ENCODE results near the gene GSTO1.

Gene GSTO1

DNA sequence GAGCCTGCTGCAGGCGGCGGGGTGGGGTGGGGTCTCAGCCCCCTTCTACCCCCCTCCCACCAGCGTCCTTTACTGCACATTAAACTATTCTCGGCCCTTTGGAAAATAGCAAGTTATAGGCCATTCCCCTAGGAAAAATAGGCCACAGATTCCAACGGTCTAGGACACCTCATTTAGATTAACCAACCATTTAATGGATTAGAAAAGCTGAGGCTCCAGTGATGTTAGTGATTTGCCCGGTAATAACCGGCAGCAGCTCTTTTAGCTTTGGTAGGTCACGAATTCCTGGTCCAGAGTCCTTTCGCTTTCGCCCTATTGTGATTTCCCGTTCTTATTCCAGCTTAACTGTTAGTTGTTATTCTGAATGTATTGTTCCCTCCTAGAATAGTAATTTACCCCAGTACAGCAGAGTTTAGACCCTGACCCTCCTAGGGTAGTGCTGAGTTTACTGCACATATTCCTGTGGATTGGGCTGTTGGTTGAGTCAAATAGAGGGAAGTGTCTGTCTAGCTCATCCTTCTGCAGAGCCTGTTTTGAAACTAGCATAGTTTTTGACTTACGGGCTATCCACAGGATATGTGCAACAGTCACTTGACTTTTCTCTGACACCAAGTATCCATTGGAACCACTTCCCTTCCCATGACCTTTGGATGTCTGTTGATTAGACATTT, 754 bp downstream of the GSTO1 start:
- H3K4me3 ChIP-seq (ENCODE audit: low read length) = peak overlapping the region; percentile 71
- TF ChIP-seq, protein P1, sequence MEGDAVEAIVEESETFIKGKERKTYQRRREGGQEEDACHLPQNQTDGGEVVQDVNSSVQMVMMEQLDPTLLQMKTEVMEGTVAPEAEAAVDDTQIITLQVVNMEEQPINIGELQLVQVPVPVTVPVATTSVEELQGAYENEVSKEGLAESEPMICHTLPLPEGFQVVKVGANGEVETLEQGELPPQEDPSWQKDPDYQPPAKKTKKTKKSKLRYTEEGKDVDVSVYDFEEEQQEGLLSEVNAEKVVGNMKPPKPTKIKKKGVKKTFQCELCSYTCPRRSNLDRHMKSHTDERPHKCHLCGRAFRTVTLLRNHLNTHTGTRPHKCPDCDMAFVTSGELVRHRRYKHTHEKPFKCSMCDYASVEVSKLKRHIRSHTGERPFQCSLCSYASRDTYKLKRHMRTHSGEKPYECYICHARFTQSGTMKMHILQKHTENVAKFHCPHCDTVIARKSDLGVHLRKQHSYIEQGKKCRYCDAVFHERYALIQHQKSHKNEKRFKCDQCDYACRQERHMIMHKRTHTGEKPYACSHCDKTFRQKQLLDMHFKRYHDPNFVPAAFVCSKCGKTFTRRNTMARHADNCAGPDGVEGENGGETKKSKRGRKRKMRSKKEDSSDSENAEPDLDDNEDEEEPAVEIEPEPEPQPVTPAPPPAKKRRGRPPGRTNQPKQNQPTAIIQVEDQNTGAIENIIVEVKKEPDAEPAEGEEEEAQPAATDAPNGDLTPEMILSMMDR (IDR thresholded peaks at IDR 0.05; ENCODE audit: insufficient read depth, low read depth, low read length, missing control alignments) = no peak
- DNase-seq (ENCODE audit: low read depth) = peak; percentile 75

DNA sequence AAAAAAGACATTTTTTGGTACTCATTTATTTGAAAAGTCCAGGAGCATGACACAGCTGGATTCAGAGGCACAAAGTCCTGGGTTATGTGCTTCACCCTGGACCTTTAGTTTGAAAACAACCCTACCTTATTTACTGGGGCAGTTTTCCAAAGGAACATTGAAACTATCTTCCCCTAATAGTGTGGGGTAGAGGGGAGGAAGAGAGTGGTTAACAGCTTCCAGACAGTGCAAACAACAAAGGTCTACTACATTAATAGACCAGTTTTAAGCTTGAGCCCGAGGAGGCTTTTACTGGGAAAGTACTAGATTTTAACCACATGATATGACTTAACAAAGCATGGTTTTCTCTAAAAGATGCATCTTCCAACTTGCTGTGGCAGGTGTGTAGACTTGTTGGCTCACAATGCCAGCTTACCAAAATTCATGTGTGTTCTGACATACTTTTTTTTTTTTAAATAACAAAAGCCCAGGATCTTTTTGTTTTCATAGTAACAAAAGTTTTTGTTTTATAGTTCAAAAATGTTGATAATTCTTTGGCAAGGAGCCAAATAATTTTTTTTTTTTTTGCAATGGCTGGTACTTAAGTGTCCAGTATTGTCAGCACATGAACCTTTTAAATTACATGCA, 1.8 kb downstream of the GSTO1 start:
- TF ChIP-seq, protein P1 (IDR thresholded peaks at IDR 0.05; ENCODE audit: insufficient read depth, low read depth, low read length, missing control alignments) = no peak
- H3K4me3 ChIP-seq (ENCODE audit: low read length) = peak overlapping the region; percentile 71
- peak; percentile 22 for DNase-seq (ENCODE audit: low read depth)

DNA sequence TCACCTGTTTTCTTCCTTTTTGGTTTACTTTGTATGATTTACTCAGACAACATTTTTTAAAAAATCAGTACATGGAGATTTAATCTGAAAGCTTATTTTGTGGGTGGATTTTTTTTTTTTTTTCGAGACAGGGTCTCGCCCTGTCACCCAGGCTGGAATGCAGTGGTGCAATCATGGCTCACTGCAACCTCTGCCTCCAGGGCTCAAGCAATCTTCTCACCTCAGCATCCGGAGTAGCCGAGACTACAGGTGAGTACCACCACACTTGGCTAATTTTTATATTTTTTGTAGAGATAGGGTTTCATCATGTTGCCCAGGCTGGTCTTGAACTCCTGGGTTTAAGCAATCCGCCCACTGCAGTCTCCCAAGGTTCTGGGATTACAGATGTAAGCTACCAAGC, 2.5 kb downstream of the GSTO1 start:
- H3K4me3 ChIP-seq (ENCODE audit: low read length) = no peak overlapping the region
- TF ChIP-seq, protein P1 (IDR thresholded peaks at IDR 0.05; ENCODE audit: insufficient read depth, low read depth, low read length, missing control alignments) = no peak
- DNase-seq (ENCODE audit: low read depth) = peak; percentile 54

DNA sequence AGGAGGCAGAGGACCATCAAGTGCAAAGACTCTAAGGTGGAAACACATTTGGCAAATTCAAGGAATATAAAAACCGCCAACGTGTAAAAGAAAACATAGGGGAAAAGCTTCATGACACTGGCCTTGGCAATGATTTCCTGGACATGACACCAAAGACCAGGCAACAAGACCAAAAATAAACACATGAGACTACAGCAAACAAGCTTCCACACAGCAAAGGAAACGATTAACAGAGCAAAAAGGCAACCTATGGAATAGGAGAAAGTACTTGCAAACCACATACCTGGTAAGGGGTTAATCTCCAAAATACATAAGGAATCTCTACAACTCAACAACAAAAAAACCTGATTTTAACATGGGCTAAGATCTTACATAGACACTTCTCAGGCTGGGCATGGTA, 3.5 kb downstream of the GSTO1 start:
- TF ChIP-seq, protein P1 (IDR thresholded peaks at IDR 0.05; ENCODE audit: insufficient read depth, low read depth, low read length, missing control alignments) = no peak
- no peak for DNase-seq (ENCODE audit: low read depth)
- no peak overlapping the region for H3K4me3 ChIP-seq (ENCODE audit: low read length)

DNA sequence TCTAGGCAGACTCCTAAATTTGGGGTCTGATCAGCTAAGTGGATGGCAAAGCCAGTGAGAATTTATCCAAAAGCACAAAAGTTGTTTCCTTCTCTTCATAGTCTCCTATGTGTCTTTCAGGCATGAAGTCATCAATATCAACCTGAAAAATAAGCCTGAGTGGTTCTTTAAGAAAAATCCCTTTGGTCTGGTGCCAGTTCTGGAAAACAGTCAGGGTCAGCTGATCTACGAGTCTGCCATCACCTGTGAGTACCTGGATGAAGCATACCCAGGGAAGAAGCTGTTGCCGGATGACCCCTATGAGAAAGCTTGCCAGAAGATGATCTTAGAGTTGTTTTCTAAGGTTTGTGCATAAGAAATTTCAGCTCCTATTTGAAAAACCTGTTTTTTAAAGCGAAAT, 4.8 kb downstream of the GSTO1 start:
- TF ChIP-seq, protein P1 (IDR thresholded peaks at IDR 0.05; ENCODE audit: insufficient read depth, low read depth, low read length, missing control alignments) = no peak
- DNase-seq (ENCODE audit: low read depth) = peak; percentile 80
- H3K4me3 ChIP-seq (ENCODE audit: low read length) = peak overlapping the region; percentile 29

DNA sequence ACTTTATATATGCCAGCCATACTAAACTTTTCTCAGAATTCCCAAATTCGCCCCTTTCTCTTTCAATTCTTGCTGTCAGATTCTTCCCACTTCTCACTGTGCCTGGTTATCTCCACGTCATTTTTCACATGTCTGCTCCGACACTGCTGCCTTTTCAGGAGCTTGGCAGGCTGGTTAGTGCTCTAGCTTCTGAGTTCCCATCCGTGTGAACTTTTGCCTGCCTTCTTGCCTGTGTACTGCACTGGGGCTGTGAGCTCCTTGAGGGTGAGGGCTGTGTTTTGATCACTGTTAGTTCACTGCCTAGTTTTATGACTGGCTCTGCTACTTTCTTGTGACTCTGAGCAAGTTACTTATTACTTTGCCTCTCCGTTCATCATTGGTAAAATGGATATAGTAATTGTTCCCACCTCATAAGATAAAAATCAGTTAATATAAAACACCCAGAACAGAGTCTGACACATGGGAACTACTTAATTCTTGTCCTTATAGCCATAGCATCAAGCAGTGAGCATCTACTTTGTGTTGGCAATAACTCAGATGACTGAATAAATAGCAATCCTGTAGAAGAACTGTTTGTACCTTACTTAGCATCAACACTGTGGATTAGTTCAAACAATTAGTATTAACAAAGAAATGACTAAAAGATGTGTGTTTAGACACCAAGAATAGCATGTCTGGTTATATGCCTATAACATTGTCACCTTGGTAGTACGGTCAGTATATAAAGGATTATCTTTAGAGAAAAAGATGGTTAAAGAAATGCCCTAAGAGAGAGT, 5.5 kb downstream of the GSTO1 start:
- TF ChIP-seq, protein P1 (IDR thresholded peaks at IDR 0.05; ENCODE audit: insufficient read depth, low read depth, low read length, missing control alignments) = no peak
- H3K4me3 ChIP-seq (ENCODE audit: low read length) = peak overlapping the region; percentile 29
- peak; percentile 32 for DNase-seq (ENCODE audit: low read depth)
